Muscle of leg (tissue), 11 donors: ENCODE data around the gene MSI2. TPM values are rescaled to one million over a fixed set of nuclear protein-coding genes. Genes with fewer than 3 reads are reported as not detected.

ENCODE experiments used
- DNase-seq: peaks from one replicate; pipeline ENCODE4 v3.0.0; 2013
- H3K27ac ChIP-seq: one replicate; pipeline ENCODE4 v1.5.1; 2013; ENCODE audit warnings: mild to moderate bottlenecking, low read length, control low read depth
- H3K27me3 ChIP-seq: one replicate; pipeline ENCODE4 v1.6.1; 2013; ENCODE audit warnings: low read length; ENCODE audit not compliant: control insufficient read depth, insufficient read depth
- H3K36me3 ChIP-seq: one replicate; pipeline ENCODE4 v1.6.1; 2013; ENCODE audit warnings: low read length; ENCODE audit not compliant: control insufficient read depth, insufficient read depth
- H3K4me1 ChIP-seq: one replicate; pipeline ENCODE4 v1.6.1; 2013; ENCODE audit warnings: low read length; ENCODE audit not compliant: control insufficient read depth, insufficient read depth
- H3K4me3 ChIP-seq: one replicate; pipeline ENCODE4 v1.5.1; 2013; ENCODE audit warnings: low read length, control low read depth
- H3K9me3 ChIP-seq: replicated peaks from 2 replicates; pipeline ENCODE4 v1.6.1; 2013; ENCODE audit warnings: low read depth, low read length; ENCODE audit not compliant: control insufficient read depth
- WGBS: methylation state at CpG from one replicate; pipeline ENCODE4 v1.1.5; 2013; ENCODE audit warnings: missing lambda C conversion rate; ENCODE audit not compliant: insufficient coverage; 5-methylcytosine and 5-hydroxymethylcytosine counted together
- polyA plus RNA-seq, 8 donors: library from polyadenylated mRNA; unstranded; fragments of 120-200 nt; gene quantifications; one replicate each; pipeline versions ENCODE4 v1.2.1 to v1.2.3, GENCODE V29; 2013; ENCODE audit warnings: inconsistent platforms in 1 of 8, low replicate concordance in 1 of 8; ENCODE audit not compliant: insufficient read length in 8 of 8, insufficient read depth in 1 of 8
- total RNA-seq: library from RNA; stranded (reverse); fragments of 120-200 nt; gene quantifications from one replicate; pipeline ENCODE4 v1.2.4, GENCODE V29; 2013

The MSI2 gene
- total and polyA plus RNA-seq, 9 donors = 21.5 to 32.0 (median 27.4) TPM

- no CpG with 5 or more reads among the region's 7 CpGs for WGBS
- Histone ChIP-seq H3K36me3 (no peaks in the 10 kb centered on the region), H3K27ac (no peak overlapping the region), H3K27me3 (peaks cover 4% of the 10 kb centered on the region), H3K9me3 (peaks cover 2% of the 10 kb centered on the region), H3K4me3 (no peak overlapping the region), H3K4me1 (peaks cover 27% of the 10 kb centered on the region)
- no peak for DNase-seq
Observed at GRCh38 chr17:57417956-57418355, 161.6 kb downstream of the MSI2 start.

- H3K27ac ChIP-seq = no peak overlapping the region
- no peak for DNase-seq
- peaks cover 27% of the 10 kb centered on the region for H3K4me1 ChIP-seq
- H3K36me3 ChIP-seq = no peaks in the 10 kb centered on the region
- peaks cover 2% of the 10 kb centered on the region for H3K9me3 ChIP-seq
- H3K27me3 ChIP-seq = peaks cover 4% of the 10 kb centered on the region
- H3K4me3 ChIP-seq = no peak overlapping the region
- WGBS = no CpG with 5 or more reads among the region's 7 CpGs
Observed at GRCh38 chr17:57418463-57419246, 162.3 kb downstream of the MSI2 start.

- no peak overlapping the region for H3K27ac ChIP-seq
- WGBS = 55% methylated on average over 8 of the region's 11 CpGs
Observed at GRCh38 chr17:57419940-57420550, 163.7 kb downstream of the MSI2 start.

GRCh38 chr17:57420734-57421717, 164.7 kb downstream of the MSI2 start:
- H3K27me3 ChIP-seq = peaks cover 7% of the 10 kb centered on the region
- H3K4me1 ChIP-seq = peaks cover 25% of the 10 kb centered on the region
- 44% methylated on average over 15 of the region's 20 CpGs for WGBS
- peaks cover 2% of the 10 kb centered on the region for H3K9me3 ChIP-seq
- DNase-seq = peak; percentile 92
- no peak overlapping the region for H3K4me3 ChIP-seq
- no peaks in the 10 kb centered on the region for H3K36me3 ChIP-seq
- no peak overlapping the region for H3K27ac ChIP-seq

More at GRCh38 chr17:57419940-57420550, 163.7 kb downstream of the MSI2 start:
- Histone ChIP-seq H3K27me3 (peaks cover 7% of the 10 kb centered on the region), H3K9me3 (peaks cover 2% of the 10 kb centered on the region), H3K36me3 (no peaks in the 10 kb centered on the region), H3K4me1 (peaks cover 32% of the 10 kb centered on the region), H3K4me3 (no peak overlapping the region)
- no peak for DNase-seq

GRCh38 chr17:57422574-57423164, 166.3 kb downstream of the MSI2 start:
- Histone ChIP-seq H3K27ac (no peak overlapping the region), H3K9me3 (no peaks in the 10 kb centered on the region), H3K36me3 (no peaks in the 10 kb centered on the region), H3K27me3 (peaks cover 7% of the 10 kb centered on the region), H3K4me3 (no peak overlapping the region), H3K4me1 (peaks cover 17% of the 10 kb centered on the region)
- no peak for DNase-seq
- 100% methylated on average over 3 of the region's 9 CpGs for WGBS

GRCh38 chr17:57423541-57423940, 167.2 kb downstream of the MSI2 start:
- H3K4me1 ChIP-seq = peaks cover 17% of the 10 kb centered on the region
- H3K9me3 ChIP-seq = no peaks in the 10 kb centered on the region
- H3K27ac ChIP-seq = no peak overlapping the region
- DNase-seq = no peak
- WGBS = 86% methylated on average over 3 of the region's 6 CpGs
- H3K36me3 ChIP-seq = no peaks in the 10 kb centered on the region
- no peak overlapping the region for H3K4me3 ChIP-seq
- H3K27me3 ChIP-seq = peaks cover 7% of the 10 kb centered on the region

GRCh38 chr17:57424273-57424672, 167.9 kb downstream of the MSI2 start:
- WGBS = no CpG with 5 or more reads among the region's 2 CpGs
- DNase-seq = no peak
- Histone ChIP-seq H3K36me3 (no peaks in the 10 kb centered on the region), H3K4me1 (peaks cover 17% of the 10 kb centered on the region), H3K9me3 (no peaks in the 10 kb centered on the region), H3K4me3 (no peak overlapping the region), H3K27me3 (peaks cover 7% of the 10 kb centered on the region), H3K27ac (no peak overlapping the region)

GRCh38 chr17:57424777-57425188, 168.5 kb downstream of the MSI2 start:
- no peak overlapping the region for H3K27ac ChIP-seq

GRCh38 chr17:57425431-57425830, 169.1 kb downstream of the MSI2 start:
- H3K9me3 ChIP-seq = no peaks in the 10 kb centered on the region
- peaks cover 16% of the 10 kb centered on the region for H3K4me1 ChIP-seq
- no peak overlapping the region for H3K4me3 ChIP-seq
- no peak overlapping the region for H3K27ac ChIP-seq
- WGBS = no CpG with 5 or more reads among the region's 5 CpGs
- DNase-seq = no peak
- no peaks in the 10 kb centered on the region for H3K36me3 ChIP-seq
- H3K27me3 ChIP-seq = peaks cover 3% of the 10 kb centered on the region

More at GRCh38 chr17:57424777-57425188, 168.5 kb downstream of the MSI2 start:
- Histone ChIP-seq H3K4me1 (peaks cover 17% of the 10 kb centered on the region), H3K9me3 (no peaks in the 10 kb centered on the region), H3K36me3 (no peaks in the 10 kb centered on the region), H3K4me3 (no peak overlapping the region), H3K27me3 (peaks cover 3% of the 10 kb centered on the region)
- 17% methylated on average over 1 of the region's 5 CpGs for WGBS
- no peak for DNase-seq
